HepG2 (cell line): ENCODE measurements around the gene ZBTB7C. TPM values are rescaled to one million over a fixed set of nuclear protein-coding genes. Genes with fewer than 3 reads are reported as not detected.
A peak's percentile ranks its signal among the peaks of the same experiment; 100 is the strongest.

ENCODE experiments used
- ATAC-seq: fragments of 200-7000 bp; cut with Tn5 transposase; 3 replicates; pipeline ENCODE4 v1.9.1; 2020; ENCODE audit warnings: mild to moderate bottlenecking, moderate library complexity
- BruUV-seq: library from RNA; stranded (reverse); fragments of 400-500 nt; replicated peaks from 2 replicates; lab custom pipeline; 2021; lab: Mats Ljungman, UMichigan
- CTCF ChIA-PET: fragments of 300-600 bp; formaldehyde crosslinking; extraction: SDS; loops from one replicate; lab custom pipeline; 2021; ENCODE audit warnings: low total read pairs, inconsistent platforms, low intra/inter-chr PET ratio; lab: Yijun Ruan, JAX
- POLR2A ChIA-PET: fragments of 350-600 bp; sonication (Branson Sonifier 250); formaldehyde crosslinking; loops from one replicate; lab custom pipeline; 2020; ENCODE audit warnings: antibody characterized with exemption, inconsistent platforms; lab: Yijun Ruan, JAX
- DNase-seq: peaks from one replicate; pipeline ENCODE4 v3.0.0-alpha.2; 2015; ENCODE audit warnings: low spot score
- FAIRE-seq: peaks from 3 replicates; lab custom pipeline; 2011; peaks lifted over from hg19 to GRCh38; lab: Jason Lieb, UNC
- H2AFZ ChIP-seq: one replicate; pipeline ENCODE4 v1.6.1; 2011; ENCODE audit warnings: low read length, inconsistent platforms
- H3K27ac ChIP-seq: fragments of 300-600 bp; 3 replicates; pipeline ENCODE4 v1.8.0; 2011; ENCODE audit warnings: mixed run types, mild to moderate bottlenecking, mixed read lengths, low read length, inconsistent platforms; ENCODE audit not compliant: insufficient read depth; ENCODE audit errors: extremely low read length
- H3K27me3 ChIP-seq, 2 experiments: fragments of 200-600 bp in 1 of 2; 2 replicates in 1 of 2; 3 replicates in 1 of 2; pipeline versions ENCODE4 v1.6.0 to v1.8.0; 2011; ENCODE audit warnings: low read length in 2 of 2, mild to moderate bottlenecking in 2 of 2, moderate library complexity in 2 of 2, inconsistent platforms in 1 of 2; ENCODE audit not compliant: insufficient read depth in 2 of 2, control insufficient read depth in 1 of 2
- H3K36me3 ChIP-seq, 2 experiments: fragments of 200-600 bp in 1 of 2; replicated peaks in 1 of 2; 2 replicates in 1 of 2; 3 replicates in 1 of 2; pipeline versions ENCODE4 v1.5.1 to v1.8.0; 2011; ENCODE audit warnings: low read length in 2 of 2, inconsistent platforms in 1 of 2; ENCODE audit not compliant: insufficient read depth in 2 of 2, control insufficient read depth in 1 of 2
- H3K4me1 ChIP-seq: 2 replicates; pipeline ENCODE4 v1.5.1; 2012; ENCODE audit warnings: low read length, inconsistent platforms; ENCODE audit not compliant: insufficient read depth
- H3K4me2 ChIP-seq: 2 replicates; pipeline ENCODE4 v1.6.0; 2011; ENCODE audit warnings: low read depth, low read length, inconsistent platforms
- H3K4me3 ChIP-seq, 3 experiments: fragments of 200-600 bp in 1 of 3; sonication (generic), shearing (Covaris generic) in 1 of 3; replicated peaks in 1 of 3; 2 replicates each; pipeline ENCODE4 v1.5.1; 2011 to 2016; ENCODE audit warnings: low read length in 3 of 3, inconsistent platforms in 2 of 3, low read depth in 2 of 3, mild to moderate bottlenecking in 2 of 3, control low read depth in 1 of 3, mixed read lengths in 1 of 3; ENCODE audit not compliant: insufficient read depth in 1 of 3
- H3K79me2 ChIP-seq: one replicate; pipeline ENCODE4 v1.6.1; 2011; ENCODE audit warnings: low read length, inconsistent platforms; ENCODE audit not compliant: insufficient read depth
- H3K9ac ChIP-seq: 2 replicates; pipeline ENCODE4 v1.6.0; 2011; ENCODE audit warnings: mild to moderate bottlenecking, low read depth, low read length, inconsistent platforms; ENCODE audit not compliant: insufficient read depth
- H3K9me3 ChIP-seq: 2 replicates; pipeline ENCODE4 v1.5.1; 2012; ENCODE audit warnings: mild to moderate bottlenecking, low read length
- H4K20me1 ChIP-seq: 2 replicates; pipeline ENCODE4 v1.6.0; 2011; ENCODE audit warnings: inconsistent platforms, mild to moderate bottlenecking, low read length, moderate library complexity; ENCODE audit not compliant: insufficient read depth
- EZH2 ChIP-seq: conservative IDR thresholded peaks from 2 replicates; pipeline ENCODE4 v1.6.1; 2012; ENCODE audit warnings: mild to moderate bottlenecking, low read depth, low read length, moderate library complexity
- GLMP ChIP-seq: sonication (generic); formaldehyde crosslinking; IDR thresholded peaks from 2 replicates; pipeline ENCODE4 v1.9.0; 2021; ENCODE audit warnings: missing genetic modification reagents, mild to moderate bottlenecking, borderline replicate concordance
- ZGPAT ChIP-seq: IDR thresholded peaks from 2 replicates; pipeline ENCODE4 v1.6.1; 2016; ENCODE audit warnings: mild to moderate bottlenecking
- WGBS: methylation state at CpG from one replicate; pipeline ENCODE4 v1.1.6; 2017; ENCODE audit warnings: low lambda C conversion rate; 5-methylcytosine and 5-hydroxymethylcytosine counted together
- in situ Hi-C: cut with HindIII; loops from 2 replicates; pipeline ENCODE4 v1.10.0; 2017; ENCODE audit warnings: low pct_unique_long_range_greater_than_20kb; ENCODE audit not compliant: extremely low pct_ligation_motif_present
- intact Hi-C: fragments of 100-400 bp; cut with micrococcal nuclease; formaldehyde crosslinking; loops from one replicate; pipeline ENCODE4 v1.10.0; 2022; ENCODE audit not compliant: unreplicated experiment
- polyA plus RNA-seq, 8 experiments: library from polyadenylated mRNA; depleted of rRNA in 3 of 8; stranded (reverse) in 7 of 8; unstranded in 1 of 8; fragments of >200 nt; fragmentation: Illumina TruSeq in 4 of 8; extraction: Trizol in 4 of 8; gene quantifications; 2 replicates each; pipeline versions ENCODE4 v1.2.1 to v1.2.3, GENCODE V29; 2011 to 2016; ENCODE audit warnings: low read depth in 4 of 8, missing spikeins in 1 of 8, mixed read lengths in 1 of 8; ENCODE audit not compliant: insufficient read depth in 1 of 8
- total RNA-seq, 5 experiments: library from RNA; depleted of rRNA; stranded (reverse); fragments of >200 nt; fragmentation: Illumina TruSeq; extraction: Trizol; gene quantifications; 2 replicates each; pipeline ENCODE4 v1.2.3, GENCODE V29; 2016; ENCODE audit warnings: low read depth in 1 of 5
- TF ChIP-seq, protein P1 (sequence below): sonication (generic); formaldehyde crosslinking; IDR thresholded peaks from 2 replicates; pipeline ENCODE4 v1.8.1; 2023; ENCODE audit warnings: mild to moderate bottlenecking, missing genetic modification reagents

The ZBTB7C gene
- total and polyA plus RNA-seq, 2 of the 13 experiments (the other 11 are each of a cell fraction or from before 2014, with no cell fraction given), result 0.01 to 0.04 TPM

GRCh38 chr18:48136051-48136826 is 272.9 kb downstream of the ZBTB7C start:
- ChIA-PET POLR2A (no interaction called here), CTCF (no interaction called here)
- peaks cover 7 to 50% of the 10 kb centered on the region in 2 experiments; a peak in 4 of 5 replicates for H3K27me3 ChIP-seq
- peak overlapping the region; percentile 27; the same call in 1 of the 2 replicates for H3K4me2 ChIP-seq
- TF ChIP-seq ZGPAT (no peak), GLMP (CRISPR knock-in tag) (no peak), EZH2 (0 out of 2 replicates have a peak, but pooled peaks have one; percentile 70)
- TF ChIP-seq, protein P1, sequence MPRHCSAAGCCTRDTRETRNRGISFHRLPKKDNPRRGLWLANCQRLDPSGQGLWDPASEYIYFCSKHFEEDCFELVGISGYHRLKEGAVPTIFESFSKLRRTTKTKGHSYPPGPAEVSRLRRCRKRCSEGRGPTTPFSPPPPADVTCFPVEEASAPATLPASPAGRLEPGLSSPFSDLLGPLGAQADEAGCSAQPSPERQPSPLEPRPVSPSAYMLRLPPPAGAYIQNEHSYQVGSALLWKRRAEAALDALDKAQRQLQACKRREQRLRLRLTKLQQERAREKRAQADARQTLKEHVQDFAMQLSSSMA, result no peak
- no peak for FAIRE-seq
- no peaks in the 10 kb centered on the region for H4K20me1 ChIP-seq
- WGBS, result 13% methylated on average over 20 of the region's 65 CpGs
- H2AFZ ChIP-seq, result no peak overlapping the region
- H3K79me2 ChIP-seq, result no peaks in the 10 kb centered on the region
- H3K4me3 ChIP-seq, result peak overlapping the region in 1 of 3 experiments; percentile 16; a peak in 2 of 6 replicates
- H3K9me3 ChIP-seq, result no peaks in the 10 kb centered on the region
- intact Hi-C loops, result no loop called here
- H3K4me1 ChIP-seq, result no peaks in the 10 kb centered on the region; the same call in 1 of the 2 replicates
- no peak overlapping the region for H3K27ac ChIP-seq
- no TSS peak for BruUV-seq
- DNase-seq, result no peak
- H3K36me3 ChIP-seq, result no peaks in the 10 kb centered on the region
- no peak overlapping the region for H3K9ac ChIP-seq
- ATAC-seq, result peak; percentile 28
- in situ Hi-C loops, result no loop called here
